HEK293 (cell line): ENCODE data around the gene VCAM1.

ENCODE experiments used
- CTCF ChIA-PET: fragments of 350-600 bp; formaldehyde crosslinking; extraction: SDS; loops from one replicate; lab custom pipeline; 2021; ENCODE audit warnings: antibody characterized with exemption; lab: Yijun Ruan, JAX
- POLR2A ChIA-PET: fragments of 300-600 bp; formaldehyde crosslinking; extraction: SDS; loops from one replicate; lab custom pipeline; 2020; ENCODE audit warnings: antibody characterized with exemption, inconsistent platforms; lab: Yijun Ruan, JAX
- H3K27ac ChIP-seq: fragments of 200-500 bp; sonication (Bioruptor generic); 2 replicates; pipeline ENCODE4 v1.5.1; 2014; ENCODE audit warnings: low read depth, low read length, control low read depth, inconsistent platforms; ENCODE audit errors: extremely low read depth
- H3K36me3 ChIP-seq, 2 experiments: fragments of 200-500 bp in 1 of 2; sonication (Bioruptor generic) in 1 of 2; 1 replicate in 1 of 2; 2 replicates in 1 of 2; pipeline ENCODE4 v1.5.1; 2014 to 2017; ENCODE audit warnings: inconsistent platforms in 2 of 2, low read length in 2 of 2; ENCODE audit not compliant: control insufficient read depth in 2 of 2, insufficient read depth in 1 of 2
- H3K4me1 ChIP-seq: fragments of 200-500 bp; sonication (Bioruptor generic); 2 replicates; pipeline ENCODE4 v1.5.1; 2014; ENCODE audit warnings: mild to moderate bottlenecking, low read length, inconsistent platforms; ENCODE audit not compliant: control insufficient read depth, insufficient read depth
- H3K4me3 ChIP-seq: 2 replicates; pipeline ENCODE4 v1.5.1; 2011; ENCODE audit warnings: low read depth, mild to moderate bottlenecking, control low read depth, low read length, moderate library complexity
- H3K9me3 ChIP-seq: fragments of 200-500 bp; sonication (Bioruptor generic); 2 replicates; pipeline ENCODE4 v1.5.1; 2014; ENCODE audit warnings: low read depth, low read length, inconsistent platforms; ENCODE audit not compliant: control insufficient read depth, insufficient read depth
- BCL11B ChIP-seq: fragments of 450-650 bp; formaldehyde crosslinking; IDR thresholded peaks from 2 replicates; pipeline ENCODE4 v1.5.1; 2016; ENCODE audit warnings: low read depth, missing biosample characterization, missing genetic modification characterization
- GLIS1 ChIP-seq: fragments of 450-650 bp; formaldehyde crosslinking; IDR thresholded peaks from 2 replicates; pipeline ENCODE4 v1.5.1; 2016; ENCODE audit warnings: missing biosample characterization, missing genetic modification characterization
- RBAK ChIP-seq: fragments of 450-650 bp; formaldehyde crosslinking; IDR thresholded peaks from 2 replicates; pipeline ENCODE4 v1.5.1; 2016; ENCODE audit warnings: missing biosample characterization, missing genetic modification characterization
- REST ChIP-seq: fragments of 450-650 bp; formaldehyde crosslinking; IDR thresholded peaks from 2 replicates; pipeline ENCODE4 v1.5.1; 2016; ENCODE audit warnings: missing biosample characterization, missing genetic modification characterization
- SCRT1 ChIP-seq: fragments of 450-650 bp; formaldehyde crosslinking; IDR thresholded peaks from 2 replicates; pipeline ENCODE4 v1.5.1; 2016; ENCODE audit warnings: missing biosample characterization, missing genetic modification characterization, borderline replicate concordance
- ZBTB1 ChIP-seq: fragments of 450-650 bp; formaldehyde crosslinking; IDR thresholded peaks from 2 replicates; pipeline ENCODE4 v1.5.1; 2016; ENCODE audit warnings: missing biosample characterization, missing genetic modification characterization
- ZBTB20 ChIP-seq: fragments of 450-650 bp; formaldehyde crosslinking; IDR thresholded peaks from 2 replicates; pipeline ENCODE4 v1.5.1; 2016; ENCODE audit warnings: missing biosample characterization, missing genetic modification characterization
- ZFP3 ChIP-seq: fragments of 450-650 bp; formaldehyde crosslinking; IDR thresholded peaks from 2 replicates; pipeline ENCODE4 v1.5.1; 2016; ENCODE audit warnings: low read depth, missing biosample characterization, missing genetic modification characterization
- ZNF114 ChIP-seq: fragments of 450-650 bp; formaldehyde crosslinking; IDR thresholded peaks from 2 replicates; pipeline ENCODE4 v1.5.0; 2017; ENCODE audit warnings: missing biosample characterization, missing genetic modification characterization
- ZNF146 ChIP-seq: fragments of 450-650 bp; formaldehyde crosslinking; IDR thresholded peaks from 2 replicates; pipeline ENCODE4 v1.5.1; 2016; ENCODE audit warnings: missing biosample characterization, missing genetic modification characterization
- ZNF169 ChIP-seq: fragments of 450-650 bp; formaldehyde crosslinking; IDR thresholded peaks from 2 replicates; pipeline ENCODE4 v1.5.1; 2016; ENCODE audit warnings: missing biosample characterization, missing genetic modification characterization
- ZNF23 ChIP-seq: fragments of 450-650 bp; formaldehyde crosslinking; IDR thresholded peaks from 2 replicates; pipeline ENCODE4 v1.5.1; 2016; ENCODE audit warnings: missing biosample characterization, missing genetic modification characterization, borderline replicate concordance
- ZNF302 ChIP-seq: fragments of 450-650 bp; formaldehyde crosslinking; IDR thresholded peaks from 2 replicates; pipeline ENCODE4 v1.5.1; 2016; ENCODE audit warnings: missing biosample characterization, missing genetic modification characterization, low read depth
- ZNF324 ChIP-seq: fragments of 450-650 bp; formaldehyde crosslinking; IDR thresholded peaks from 2 replicates; pipeline ENCODE4 v1.5.1; 2016; ENCODE audit warnings: missing biosample characterization, missing genetic modification characterization
- ZNF366 ChIP-seq: fragments of 450-650 bp; formaldehyde crosslinking; conservative IDR thresholded peaks from 2 replicates; pipeline ENCODE4 v1.5.1; 2016; ENCODE audit warnings: missing biosample characterization, missing genetic modification characterization
- ZNF391 ChIP-seq: fragments of 450-650 bp; formaldehyde crosslinking; IDR thresholded peaks from 2 replicates; pipeline ENCODE4 v1.5.1; 2016; ENCODE audit warnings: low read depth, missing biosample characterization, missing genetic modification characterization, borderline replicate concordance
- ZNF514 ChIP-seq: fragments of 450-650 bp; formaldehyde crosslinking; IDR thresholded peaks from 2 replicates; pipeline ENCODE4 v1.5.1; 2016; ENCODE audit warnings: missing biosample characterization, missing genetic modification characterization
- ZNF529 ChIP-seq: fragments of 450-650 bp; formaldehyde crosslinking; IDR thresholded peaks from 2 replicates; pipeline ENCODE4 v1.5.1; 2017; ENCODE audit warnings: missing genetic modification characterization, missing biosample characterization; ENCODE audit not compliant: insufficient replicate concordance
- ZNF610 ChIP-seq: fragments of 450-650 bp; formaldehyde crosslinking; IDR thresholded peaks from 2 replicates; pipeline ENCODE4 v1.5.1; 2016; ENCODE audit warnings: missing biosample characterization, missing genetic modification characterization, borderline replicate concordance
- ZNF654 ChIP-seq: fragments of 450-650 bp; formaldehyde crosslinking; IDR thresholded peaks from 2 replicates; pipeline ENCODE4 v1.5.1; 2016; ENCODE audit warnings: low read depth, missing biosample characterization, missing genetic modification characterization
- ZNF670 ChIP-seq: fragments of 450-650 bp; formaldehyde crosslinking; IDR thresholded peaks from 2 replicates; pipeline ENCODE4 v1.5.1; 2016; ENCODE audit warnings: missing biosample characterization, missing genetic modification characterization, low read depth
- ZNF704 ChIP-seq: fragments of 450-650 bp; formaldehyde crosslinking; IDR thresholded peaks from 2 replicates; pipeline ENCODE4 v1.5.1; 2016; ENCODE audit warnings: missing biosample characterization, missing genetic modification characterization
- ZSCAN16 ChIP-seq: fragments of 450-650 bp; formaldehyde crosslinking; IDR thresholded peaks from 2 replicates; pipeline ENCODE4 v1.5.1; 2016; ENCODE audit warnings: missing biosample characterization, missing genetic modification characterization
- ZXDB ChIP-seq: fragments of 450-650 bp; formaldehyde crosslinking; IDR thresholded peaks from 2 replicates; pipeline ENCODE4 v1.5.1; 2016; ENCODE audit warnings: missing biosample characterization, missing genetic modification characterization

Gene VCAM1

GRCh38 chr1:100703716-100704115 lies 15.8 kb upstream of the VCAM1 start:
- no peaks in the 10 kb centered on the region for H3K36me3 ChIP-seq
- TF ChIP-seq ZNF324 (tag by site-specific recombination) (no peak), ZNF654 (tag by site-specific recombination) (no peak), ZNF146 (tag by site-specific recombination) (no peak), REST (tag by site-specific recombination) (no peak), ZNF514 (tag by site-specific recombination) (no peak), ZBTB1 (tag by site-specific recombination) (no peak), BCL11B (tag by site-specific recombination) (no peak)
- ChIA-PET CTCF (interaction anchor here (0.6 kb wide), 1 partner anchor 238 kb away, joined by 3 read pairs; no protein-coding TSS in a partner anchor), POLR2A (no interaction called here)
- no peak overlapping the region for H3K27ac ChIP-seq
- no peaks in the 10 kb centered on the region for H3K4me1 ChIP-seq
- no peaks in the 10 kb centered on the region for H3K9me3 ChIP-seq
- H3K4me3 ChIP-seq = no peak overlapping the region

GRCh38 chr1:100704473-100704872 lies 15.1 kb upstream of the VCAM1 start:
- no peaks in the 10 kb centered on the region for H3K9me3 ChIP-seq
- H3K27ac ChIP-seq = no peak overlapping the region
- TF ChIP-seq ZBTB20 (tag by site-specific recombination) = no peak
- no peak for TF ChIP-seq ZNF529
- no peak for TF ChIP-seq ZNF366 (tag by site-specific recombination)
- TF ChIP-seq ZNF302 (tag by site-specific recombination) = no peak
- TF ChIP-seq ZNF114 (tag by site-specific recombination) = no peak
- ChIA-PET POLR2A (no interaction called here), CTCF (no interaction called here)
- no peaks in the 10 kb centered on the region for H3K4me1 ChIP-seq
- H3K36me3 ChIP-seq = no peaks in the 10 kb centered on the region
- no peak overlapping the region for H3K4me3 ChIP-seq

GRCh38 chr1:100706296-100706695 lies 13.2 kb upstream of the VCAM1 start:
- Histone ChIP-seq H3K36me3 (no peaks in the 10 kb centered on the region), H3K4me3 (no peak overlapping the region), H3K27ac (no peak overlapping the region), H3K4me1 (no peaks in the 10 kb centered on the region), H3K9me3 (no peaks in the 10 kb centered on the region)
- no peak for TF ChIP-seq SCRT1 (tag by site-specific recombination)
- TF ChIP-seq ZNF23 (tag by site-specific recombination) = no peak
- no peak for TF ChIP-seq ZNF169 (tag by site-specific recombination)
- no peak for TF ChIP-seq ZFP3 (tag by site-specific recombination)
- TF ChIP-seq ZXDB (tag by site-specific recombination) = no peak
- no peak for TF ChIP-seq ZNF704 (tag by site-specific recombination)
- TF ChIP-seq ZNF610 (tag by site-specific recombination) = no peak
- no peak for TF ChIP-seq ZNF670 (tag by site-specific recombination)
- TF ChIP-seq RBAK (tag by site-specific recombination) = no peak
- no peak for TF ChIP-seq BCL11B (tag by site-specific recombination)
- no peak for TF ChIP-seq ZSCAN16
- no peak for TF ChIP-seq GLIS1 (tag by site-specific recombination)
- no peak for TF ChIP-seq ZNF391
- ChIA-PET CTCF (no interaction called here), POLR2A (no interaction called here)
